22Rv1 (cell line): ENCODE measurements around the gene MCF2L.

Experiments used
- ZFX ChIP-seq: fragments of 450-650 bp; IDR thresholded peaks from 2 replicates; pipeline ENCODE4 v1.6.1; 2017; ENCODE audit warnings: antibody characterized with exemption, borderline replicate concordance
- TF ChIP-seq, protein P1 (sequence below): fragments of 450-650 bp; IDR thresholded peaks from 2 replicates; pipeline ENCODE4 v1.5.1; 2017; ENCODE audit warnings: mild to moderate bottlenecking

DNA sequence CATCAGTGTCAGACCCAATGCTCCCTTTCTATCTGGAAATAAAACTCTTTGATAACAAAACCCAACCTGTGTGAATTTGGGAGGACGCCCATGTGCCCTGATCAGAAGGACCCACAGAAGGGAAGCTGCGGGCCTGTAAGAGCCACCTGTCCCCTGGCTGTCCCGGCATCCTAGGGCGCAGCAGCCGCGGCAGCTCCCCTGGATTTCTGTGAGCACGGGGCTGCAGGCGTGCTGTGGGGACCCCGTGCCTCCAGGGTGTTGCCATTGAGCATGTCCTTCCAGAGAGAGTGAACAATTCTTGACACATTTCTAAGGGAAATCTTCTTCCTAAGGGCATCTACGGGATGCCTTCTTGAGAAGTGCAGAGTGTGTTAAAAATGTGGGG lies 60.0 kb downstream of the MCF2L start:
- TF ChIP-seq, protein P1, sequence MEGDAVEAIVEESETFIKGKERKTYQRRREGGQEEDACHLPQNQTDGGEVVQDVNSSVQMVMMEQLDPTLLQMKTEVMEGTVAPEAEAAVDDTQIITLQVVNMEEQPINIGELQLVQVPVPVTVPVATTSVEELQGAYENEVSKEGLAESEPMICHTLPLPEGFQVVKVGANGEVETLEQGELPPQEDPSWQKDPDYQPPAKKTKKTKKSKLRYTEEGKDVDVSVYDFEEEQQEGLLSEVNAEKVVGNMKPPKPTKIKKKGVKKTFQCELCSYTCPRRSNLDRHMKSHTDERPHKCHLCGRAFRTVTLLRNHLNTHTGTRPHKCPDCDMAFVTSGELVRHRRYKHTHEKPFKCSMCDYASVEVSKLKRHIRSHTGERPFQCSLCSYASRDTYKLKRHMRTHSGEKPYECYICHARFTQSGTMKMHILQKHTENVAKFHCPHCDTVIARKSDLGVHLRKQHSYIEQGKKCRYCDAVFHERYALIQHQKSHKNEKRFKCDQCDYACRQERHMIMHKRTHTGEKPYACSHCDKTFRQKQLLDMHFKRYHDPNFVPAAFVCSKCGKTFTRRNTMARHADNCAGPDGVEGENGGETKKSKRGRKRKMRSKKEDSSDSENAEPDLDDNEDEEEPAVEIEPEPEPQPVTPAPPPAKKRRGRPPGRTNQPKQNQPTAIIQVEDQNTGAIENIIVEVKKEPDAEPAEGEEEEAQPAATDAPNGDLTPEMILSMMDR, result no peak
- no peak for TF ChIP-seq ZFX
